Muscle layer of duodenum (tissue), 2 donors: Measurements from ENCODE around the gene MRGPRX2.

Experiments used
- H3K27ac ChIP-seq: one replicate; pipeline ENCODE4 v1.7.0; 2013; ENCODE audit warnings: mild to moderate bottlenecking, low read length
- H3K27me3 ChIP-seq: one replicate; pipeline ENCODE4 v1.7.0; 2013; ENCODE audit warnings: low read depth, mild to moderate bottlenecking, control low read depth, low read length
- H3K36me3 ChIP-seq, 2 donors: one replicate each; pipeline ENCODE4 v1.7.0; 2013; ENCODE audit warnings: low read length in 2 of 2, control low read depth in 1 of 2, mild to moderate bottlenecking in 1 of 2; ENCODE audit not compliant: insufficient read depth in 2 of 2, control insufficient read depth in 1 of 2
- H3K4me1 ChIP-seq, 2 donors: one replicate each; pipeline ENCODE4 v1.7.0; 2013; ENCODE audit warnings: low read length in 2 of 2, mild to moderate bottlenecking in 2 of 2, control low read depth in 1 of 2, moderate library complexity in 1 of 2; ENCODE audit not compliant: insufficient read depth in 2 of 2, control insufficient read depth in 1 of 2
- H3K4me3 ChIP-seq, 2 donors: one replicate each; pipeline ENCODE4 v1.7.0; 2013; ENCODE audit warnings: low read length in 2 of 2, low read depth in 1 of 2, mild to moderate bottlenecking in 1 of 2
- H3K9me3 ChIP-seq, 2 donors: one replicate each; pipeline ENCODE4 v1.7.0; 2013; ENCODE audit warnings: low read length in 2 of 2, control low read depth in 1 of 2, mild to moderate bottlenecking in 1 of 2; ENCODE audit not compliant: control insufficient read depth in 1 of 2
- donor health status: healthy.

Gene MRGPRX2

GRCh38 chr11:19073454-19074415, 13.2 kb upstream of the MRGPRX2 start:
- Histone ChIP-seq H3K27me3 (no peaks in the 10 kb centered on the region), H3K27ac (no peak overlapping the region), H3K4me1 (no peaks in the 10 kb centered on the region), H3K9me3 (no peaks in the 10 kb centered on the region), H3K4me3 (no peak overlapping the region), H3K36me3 (no peaks in the 10 kb centered on the region)

- Histone ChIP-seq H3K27me3 (no peaks in the 10 kb centered on the region), H3K4me1 (no peaks in the 10 kb centered on the region), H3K27ac (no peak overlapping the region), H3K4me3 (no peak overlapping the region), H3K9me3 (no peaks in the 10 kb centered on the region), H3K36me3 (no peaks in the 10 kb centered on the region)
Observed at GRCh38 chr11:19072464-19072863, 11.9 kb upstream of the MRGPRX2 start.

- peak overlapping the region; percentile 24 to 31 for H3K4me3 ChIP-seq
- no peaks in the 10 kb centered on the region for H3K36me3 ChIP-seq
- no peaks in the 10 kb centered on the region for H3K27me3 ChIP-seq
- no peak overlapping the region for H3K27ac ChIP-seq
- no peaks in the 10 kb centered on the region for H3K4me1 ChIP-seq
- H3K9me3 ChIP-seq = no peaks in the 10 kb centered on the region
Observed at GRCh38 chr11:19071255-19071654, 10.7 kb upstream of the MRGPRX2 start.

- Histone ChIP-seq H3K9me3 (no peaks in the 10 kb centered on the region), H3K36me3 (no peaks in the 10 kb centered on the region), H3K4me1 (no peaks in the 10 kb centered on the region), H3K27me3 (no peaks in the 10 kb centered on the region), H3K27ac (no peak overlapping the region), H3K4me3 (no peak overlapping the region)
Observed at GRCh38 chr11:19059833-19060232, 684 bp downstream of the MRGPRX2 start.

GRCh38 chr11:19055905-19056304, 4.6 kb downstream of the MRGPRX2 start:
- no peaks in the 10 kb centered on the region for H3K4me1 ChIP-seq
- H3K27ac ChIP-seq = no peak overlapping the region
- no peaks in the 10 kb centered on the region for H3K36me3 ChIP-seq
- no peak overlapping the region for H3K4me3 ChIP-seq
- H3K27me3 ChIP-seq = no peaks in the 10 kb centered on the region
- H3K9me3 ChIP-seq = peaks cover 0 to 1% of the 10 kb centered on the region in 2 donors

GRCh38 chr11:19055016-19055415, 5.5 kb downstream of the MRGPRX2 start:
- no peaks in the 10 kb centered on the region for H3K4me1 ChIP-seq
- no peaks in the 10 kb centered on the region for H3K27me3 ChIP-seq
- no peaks in the 10 kb centered on the region for H3K36me3 ChIP-seq
- H3K27ac ChIP-seq = no peak overlapping the region
- H3K4me3 ChIP-seq = no peak overlapping the region
- peaks cover 0 to 9% of the 10 kb centered on the region in 2 donors for H3K9me3 ChIP-seq

GRCh38 chr11:19053909-19054308, 6.6 kb downstream of the MRGPRX2 start:
- Histone ChIP-seq H3K4me1 (no peaks in the 10 kb centered on the region), H3K27ac (no peak overlapping the region), H3K27me3 (no peaks in the 10 kb centered on the region), H3K4me3 (no peak overlapping the region), H3K36me3 (no peaks in the 10 kb centered on the region), H3K9me3 (peaks cover 0 to 12% of the 10 kb centered on the region in 2 donors)

- H3K9me3 ChIP-seq = peaks cover 0 to 12% of the 10 kb centered on the region in 2 donors
- no peaks in the 10 kb centered on the region for H3K36me3 ChIP-seq
- H3K4me1 ChIP-seq = no peaks in the 10 kb centered on the region
- H3K27me3 ChIP-seq = no peaks in the 10 kb centered on the region
- no peak overlapping the region for H3K27ac ChIP-seq
- no peak overlapping the region for H3K4me3 ChIP-seq
Observed at GRCh38 chr11:19050281-19050680, 10.2 kb downstream of the MRGPRX2 start.

- Histone ChIP-seq H3K4me1 (no peaks in the 10 kb centered on the region), H3K27ac (no peak overlapping the region), H3K9me3 (peaks cover 0 to 16% of the 10 kb centered on the region in 2 donors), H3K27me3 (no peaks in the 10 kb centered on the region), H3K36me3 (no peaks in the 10 kb centered on the region), H3K4me3 (no peak overlapping the region)
Observed at GRCh38 chr11:19049351-19049750, 11.2 kb downstream of the MRGPRX2 start.

GRCh38 chr11:19040051-19040450, 20.5 kb downstream of the MRGPRX2 start:
- H3K4me1 ChIP-seq = no peaks in the 10 kb centered on the region
- peaks cover 0 to 11% of the 10 kb centered on the region in 2 donors for H3K9me3 ChIP-seq
- no peak overlapping the region for H3K4me3 ChIP-seq
- no peak overlapping the region for H3K27ac ChIP-seq
- no peaks in the 10 kb centered on the region for H3K36me3 ChIP-seq
- no peaks in the 10 kb centered on the region for H3K27me3 ChIP-seq

GRCh38 chr11:19039409-19039808, 21.1 kb downstream of the MRGPRX2 start:
- Histone ChIP-seq H3K36me3 (no peaks in the 10 kb centered on the region), H3K4me1 (no peaks in the 10 kb centered on the region), H3K4me3 (no peak overlapping the region), H3K27me3 (no peaks in the 10 kb centered on the region), H3K9me3 (peaks cover 0 to 7% of the 10 kb centered on the region in 2 donors), H3K27ac (no peak overlapping the region)
